Measurements from ENCODE around the gene USP19. TPM values are rescaled to one million over a fixed set of nuclear protein-coding genes. Genes with fewer than 3 reads are reported as not detected.
A peak's percentile ranks its signal among the peaks of the same experiment; 100 is the strongest.

USP19 gene
- total RNA-seq, 1 experiment from 2014 or later, result 73.3 TPM

GRCh38 chr3:49158792-49159191 lies 38.2 kb upstream of the USP19 start (continued):
- TF ChIP-seq FOXP4 (CRISPR knock-in tag; IDR thresholded peaks at IDR 0.05), result no peak
- no peak for TF ChIP-seq CDX4 (CRISPR knock-in tag; IDR thresholded peaks at IDR 0.05; ENCODE audit: borderline replicate concordance)

DNA sequence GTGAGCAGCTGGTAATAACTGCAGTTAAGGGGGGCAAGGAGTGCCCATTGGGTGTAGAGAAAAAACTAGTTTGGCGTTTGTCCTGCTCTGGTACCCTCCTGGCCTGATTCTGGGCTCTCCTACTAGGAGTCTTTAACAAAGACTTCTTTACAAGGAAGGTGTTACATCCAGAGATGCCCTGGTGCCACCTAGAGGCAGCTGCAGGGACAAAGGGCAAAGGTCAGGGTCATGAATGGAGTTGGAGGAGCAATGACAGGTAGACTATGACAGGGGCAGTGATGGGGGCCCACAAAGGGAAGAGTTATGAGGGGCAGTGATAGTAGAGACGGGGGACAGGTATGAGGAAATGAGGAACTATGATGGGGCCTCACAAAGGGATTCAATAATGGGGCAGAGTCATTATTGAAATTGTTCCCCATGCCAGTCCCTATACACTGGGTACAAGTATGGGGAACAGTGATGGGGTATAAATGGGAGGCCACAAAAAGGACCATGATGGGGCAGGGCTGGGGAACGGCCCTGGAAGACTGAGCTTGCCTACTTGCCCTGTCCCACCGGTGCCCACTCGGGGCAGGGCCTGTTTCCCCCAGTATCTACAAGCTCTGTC lies 37.6 kb upstream of the USP19 start:
- no peaks in the 10 kb centered on the region for H3K4me1 Mint-ChIP-seq
- peak; percentile 72 for DNase-seq (ENCODE audit: low spot score)
- no peak overlapping the region for H3K4me3 Mint-ChIP-seq
- H3K36me3 Mint-ChIP-seq, result peaks cover 3% of the 10 kb centered on the region; the same call in 1 of the 2 replicates
- no peak for TF ChIP-seq E2F1 (CRISPR knock-in tag; IDR thresholded peaks at IDR 0.05)
- 0 out of 2 replicates have a peak, but pooled peaks have one; percentile 21 for TF ChIP-seq TP53 (CRISPR knock-in tag; IDR thresholded peaks at IDR 0.05)
- TF ChIP-seq, protein P1, sequence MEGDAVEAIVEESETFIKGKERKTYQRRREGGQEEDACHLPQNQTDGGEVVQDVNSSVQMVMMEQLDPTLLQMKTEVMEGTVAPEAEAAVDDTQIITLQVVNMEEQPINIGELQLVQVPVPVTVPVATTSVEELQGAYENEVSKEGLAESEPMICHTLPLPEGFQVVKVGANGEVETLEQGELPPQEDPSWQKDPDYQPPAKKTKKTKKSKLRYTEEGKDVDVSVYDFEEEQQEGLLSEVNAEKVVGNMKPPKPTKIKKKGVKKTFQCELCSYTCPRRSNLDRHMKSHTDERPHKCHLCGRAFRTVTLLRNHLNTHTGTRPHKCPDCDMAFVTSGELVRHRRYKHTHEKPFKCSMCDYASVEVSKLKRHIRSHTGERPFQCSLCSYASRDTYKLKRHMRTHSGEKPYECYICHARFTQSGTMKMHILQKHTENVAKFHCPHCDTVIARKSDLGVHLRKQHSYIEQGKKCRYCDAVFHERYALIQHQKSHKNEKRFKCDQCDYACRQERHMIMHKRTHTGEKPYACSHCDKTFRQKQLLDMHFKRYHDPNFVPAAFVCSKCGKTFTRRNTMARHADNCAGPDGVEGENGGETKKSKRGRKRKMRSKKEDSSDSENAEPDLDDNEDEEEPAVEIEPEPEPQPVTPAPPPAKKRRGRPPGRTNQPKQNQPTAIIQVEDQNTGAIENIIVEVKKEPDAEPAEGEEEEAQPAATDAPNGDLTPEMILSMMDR (IDR thresholded peaks at IDR 0.05), result peak; percentile 36
- peak; percentile 82 for TF ChIP-seq NR2C2 (CRISPR knock-in tag; IDR thresholded peaks at IDR 0.05)
- H3K9me3 Mint-ChIP-seq, result no peaks in the 10 kb centered on the region
- no peak overlapping the region for H3K27ac Mint-ChIP-seq
- peaks cover 17% of the 10 kb centered on the region for H3K27me3 Mint-ChIP-seq (ENCODE audit: low read depth)
- ChIA-PET CTCF (interaction anchor here (0.5 to 4.5 kb wide), 8 partner anchors 13 to 291 kb away, joined by 3 to 23 read pairs (median 5); partner anchors contain the start of genes KLHDC8B, LAMB2, NDUFAF3 and USP19), POLR2A (interaction anchor here (0.6 to 1.0 kb wide), 2 partner anchors 38 to 86 kb away, joined by 3 read pairs; no protein-coding TSS in a partner anchor)
- ATAC-seq, result peak; percentile 91

GRCh38 chr3:49157289-49157688 lies 36.7 kb upstream of the USP19 start:
- Mint-ChIP-seq H3K4me3 (no peak overlapping the region), H3K27ac (no peak overlapping the region), H3K4me1 (no peaks in the 10 kb centered on the region), H3K9me3 (no peaks in the 10 kb centered on the region), H3K36me3 (no peaks in the 10 kb centered on the region), H3K27me3 (ENCODE audit: low read depth) (peaks cover 26% of the 10 kb centered on the region)
- ATAC-seq, result no peak
- DNase-seq (ENCODE audit: low spot score), result no peak
- POLR2A ChIA-PET, result no interaction called here
- CTCF ChIA-PET, result interaction anchor here (0.7 to 4.5 kb wide), 4 partner anchors 14 to 37 kb away, joined by 3 to 23 read pairs (median 8); partner anchors contain the start of genes KLHDC8B, LAMB2 and USP19
- TF ChIP-seq, protein P1 (IDR thresholded peaks at IDR 0.05), result no peak
- TF ChIP-seq GTF2I (CRISPR knock-in tag; conservative IDR thresholded peaks at IDR 0.05) (no peak), CBFB (CRISPR knock-in tag; IDR thresholded peaks at IDR 0.05; ENCODE audit: low read depth) (no peak), AFF4 (CRISPR knock-in tag; IDR thresholded peaks at IDR 0.05; ENCODE audit: borderline replicate concordance) (no peak), ZNF317 (CRISPR knock-in tag; IDR thresholded peaks at IDR 0.05; ENCODE audit: borderline replicate concordance, low read depth) (no peak), E2F1 (CRISPR knock-in tag; IDR thresholded peaks at IDR 0.05) (no peak), ZNF138 (CRISPR knock-in tag; conservative IDR thresholded peaks at IDR 0.05) (no peak), NFE2L1 (CRISPR knock-in tag; IDR thresholded peaks at IDR 0.05) (no peak), HMGXB4 (CRISPR knock-in tag; IDR thresholded peaks at IDR 0.05) (no peak), ZNF416 (CRISPR knock-in tag; IDR thresholded peaks at IDR 0.05) (no peak)
